ENCODE measurements around the gene PPM1D. TPM values are rescaled to one million over a fixed set of nuclear protein-coding genes. Genes with fewer than 3 reads are reported as not detected.
A peak's percentile ranks its signal among the peaks of the same experiment; 100 is the strongest.
"Not testable (repeated sequence)": the region's sequence is repeated elsewhere in the genome, so short reads cannot be mapped to it uniquely, and the experiment has no call there.

Gene PPM1D
- 22.3 TPM for total RNA-seq
- long read RNA-seq, full-length matches to known transcripts = 60 of 78 reads
- long read RNA-seq, partial matches to known transcripts = 3 of 78 reads
- long read RNA-seq, other reads (novel, unspliced or antisense) = 15 of 78 reads

DNA sequence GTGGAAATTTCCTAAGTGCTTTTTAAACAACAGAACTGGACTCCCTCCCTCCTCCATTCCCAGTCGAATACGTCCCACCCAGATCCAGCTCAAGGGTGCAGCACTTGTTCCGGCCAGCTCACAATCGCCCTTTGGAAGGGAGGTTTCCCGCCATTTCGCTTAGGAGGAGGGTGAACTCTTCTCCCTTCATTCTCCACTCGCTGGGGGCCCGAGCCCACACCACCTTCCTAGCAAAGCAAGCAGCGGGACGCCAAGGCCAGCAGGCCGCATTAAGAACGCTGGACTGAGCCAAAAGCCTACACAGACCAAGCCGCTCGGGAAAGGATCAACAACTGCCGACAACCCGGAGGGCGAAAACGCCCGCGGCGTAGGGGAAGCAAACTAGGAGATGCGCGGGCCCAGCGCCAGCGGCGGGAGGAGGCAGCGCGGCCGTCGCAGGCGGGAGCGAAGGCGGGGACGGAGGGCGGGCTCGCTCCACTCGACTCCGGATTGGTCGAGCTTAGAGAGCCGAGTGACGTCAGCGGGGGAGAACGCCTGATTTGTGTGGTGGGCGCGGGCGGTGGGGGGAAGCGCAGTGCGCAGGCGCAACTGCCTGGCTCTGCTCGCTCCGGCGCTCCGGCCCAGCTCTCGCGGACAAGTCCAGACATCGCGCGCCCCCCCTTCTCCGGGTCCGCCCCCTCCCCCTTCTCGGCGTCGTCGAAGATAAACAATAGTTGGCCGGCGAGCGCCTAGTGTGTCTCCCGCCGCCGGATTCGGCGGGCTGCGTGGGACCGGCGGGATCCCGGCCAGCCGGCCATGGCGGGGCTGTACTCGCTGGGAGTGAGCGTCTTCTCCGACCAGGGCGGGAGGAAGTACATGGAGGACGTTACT lies at the start of gene PPM1D:
TSS of gene PPM1D (plus strand) at position 574 of the 870 bp plus-strand sequence. CDS start at position 796, 222 bp downstream.
- intact Hi-C loops (cut with DNase I) = no loop called here
- peak within 1 kb of the TSS; percentile 98 for H3K27ac ChIP-seq
- H3K4me1 ChIP-seq = peaks cover 24% of the 10 kb centered on the region
- H3K4me3 ChIP-seq = peak within 1 kb of the TSS; percentile 97
- no peaks in the 10 kb centered on the region for H3K27me3 ChIP-seq
- no peaks in the 10 kb centered on the region for H3K9me3 ChIP-seq
- peak; percentile 100 for DNase-seq
- TF ChIP-seq, protein P1, sequence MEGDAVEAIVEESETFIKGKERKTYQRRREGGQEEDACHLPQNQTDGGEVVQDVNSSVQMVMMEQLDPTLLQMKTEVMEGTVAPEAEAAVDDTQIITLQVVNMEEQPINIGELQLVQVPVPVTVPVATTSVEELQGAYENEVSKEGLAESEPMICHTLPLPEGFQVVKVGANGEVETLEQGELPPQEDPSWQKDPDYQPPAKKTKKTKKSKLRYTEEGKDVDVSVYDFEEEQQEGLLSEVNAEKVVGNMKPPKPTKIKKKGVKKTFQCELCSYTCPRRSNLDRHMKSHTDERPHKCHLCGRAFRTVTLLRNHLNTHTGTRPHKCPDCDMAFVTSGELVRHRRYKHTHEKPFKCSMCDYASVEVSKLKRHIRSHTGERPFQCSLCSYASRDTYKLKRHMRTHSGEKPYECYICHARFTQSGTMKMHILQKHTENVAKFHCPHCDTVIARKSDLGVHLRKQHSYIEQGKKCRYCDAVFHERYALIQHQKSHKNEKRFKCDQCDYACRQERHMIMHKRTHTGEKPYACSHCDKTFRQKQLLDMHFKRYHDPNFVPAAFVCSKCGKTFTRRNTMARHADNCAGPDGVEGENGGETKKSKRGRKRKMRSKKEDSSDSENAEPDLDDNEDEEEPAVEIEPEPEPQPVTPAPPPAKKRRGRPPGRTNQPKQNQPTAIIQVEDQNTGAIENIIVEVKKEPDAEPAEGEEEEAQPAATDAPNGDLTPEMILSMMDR (IDR thresholded peaks at IDR 0.05) = no peak
- H3K36me3 ChIP-seq = no peaks in the 10 kb centered on the region
- ATAC-seq = peak; percentile 97

DNA sequence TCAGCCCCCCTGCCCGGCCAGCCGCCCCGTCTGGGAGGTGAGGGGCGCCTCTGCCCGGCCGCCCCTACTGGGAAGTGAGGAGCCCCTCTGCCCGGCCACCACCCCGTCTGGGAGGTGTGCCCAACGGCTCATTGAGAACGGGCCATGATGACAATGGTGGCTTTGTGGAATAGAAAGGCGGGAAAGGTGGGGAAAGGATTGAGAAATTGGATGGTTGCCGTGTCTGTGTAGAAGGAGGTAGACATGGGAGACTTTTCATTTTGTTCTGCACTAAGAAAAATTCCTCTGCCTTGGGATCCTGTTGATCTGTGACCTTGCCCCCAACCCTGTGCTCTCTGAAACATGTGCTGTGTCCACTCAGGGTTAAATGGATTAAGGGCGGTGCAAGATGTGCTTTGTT lies 47.7 kb upstream of the PPM1D start:
- H3K27ac ChIP-seq; H3K4me3 ChIP-seq; H3K4me1 ChIP-seq; H3K36me3 ChIP-seq; H3K27me3 ChIP-seq; DNase-seq; H3K9me3 ChIP-seq; ATAC-seq; intact Hi-C loops (cut with DNase I): not testable (repeated sequence)

DNA sequence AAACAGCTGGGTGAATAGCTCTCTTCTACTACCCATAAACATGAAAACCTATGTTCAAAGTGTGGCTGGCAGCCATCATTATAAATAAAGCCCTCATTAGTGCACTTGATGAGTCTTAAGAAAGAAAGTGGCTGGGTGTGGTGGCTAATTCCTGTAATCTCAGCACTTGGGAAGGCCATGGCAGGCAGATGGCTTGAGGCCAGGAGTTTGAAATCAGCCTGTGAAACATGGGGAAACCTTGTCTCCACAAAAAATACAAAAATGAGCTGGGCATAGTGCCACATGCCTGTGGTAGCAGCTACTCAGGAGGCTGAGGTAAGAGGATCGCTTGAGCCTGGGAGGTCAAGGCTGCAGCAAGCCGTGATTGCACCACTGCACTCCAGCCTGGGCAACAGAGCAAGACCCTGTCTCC lies 45.6 kb upstream of the PPM1D start:
- Histone ChIP-seq H3K36me3 (no peaks in the 10 kb centered on the region), H3K27ac (no peak overlapping the region), H3K27me3 (no peaks in the 10 kb centered on the region), H3K4me1 (no peaks in the 10 kb centered on the region), H3K9me3 (no peaks in the 10 kb centered on the region), H3K4me3 (no peak overlapping the region)
- intact Hi-C loops (cut with DNase I) = no loop called here
- TF ChIP-seq, protein P1 (IDR thresholded peaks at IDR 0.05) = no peak
- DNase-seq (peak; percentile 75), ATAC-seq (peak; percentile 84)

DNA sequence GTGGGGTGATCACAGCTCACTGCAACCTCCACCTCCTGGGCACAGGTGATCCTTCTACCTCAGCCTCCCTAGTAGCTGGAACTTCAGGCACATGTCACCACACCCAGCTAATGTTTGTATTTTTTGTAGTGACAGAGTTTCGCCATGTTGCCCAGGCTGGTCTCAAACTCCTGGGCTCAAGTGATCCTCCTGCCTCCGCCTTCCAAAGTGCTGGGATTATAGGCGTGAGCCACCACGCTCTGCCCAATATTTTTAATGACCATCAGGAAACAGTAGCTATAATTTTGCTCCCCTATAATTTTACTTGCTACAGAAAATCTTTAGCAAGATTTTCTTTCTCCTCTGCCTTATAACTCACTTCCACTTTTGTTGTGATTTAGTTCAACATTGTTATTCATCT lies 44.2 kb upstream of the PPM1D start:
- no peak for ATAC-seq
- Histone ChIP-seq H3K9me3 (no peaks in the 10 kb centered on the region), H3K36me3 (no peaks in the 10 kb centered on the region), H3K27ac (no peak overlapping the region), H3K27me3 (no peaks in the 10 kb centered on the region), H3K4me1 (no peaks in the 10 kb centered on the region), H3K4me3 (no peak overlapping the region)
- TF ChIP-seq, protein P1 (IDR thresholded peaks at IDR 0.05) = no peak
- intact Hi-C loops (cut with DNase I) = no loop called here
- DNase-seq = no peak

DNA sequence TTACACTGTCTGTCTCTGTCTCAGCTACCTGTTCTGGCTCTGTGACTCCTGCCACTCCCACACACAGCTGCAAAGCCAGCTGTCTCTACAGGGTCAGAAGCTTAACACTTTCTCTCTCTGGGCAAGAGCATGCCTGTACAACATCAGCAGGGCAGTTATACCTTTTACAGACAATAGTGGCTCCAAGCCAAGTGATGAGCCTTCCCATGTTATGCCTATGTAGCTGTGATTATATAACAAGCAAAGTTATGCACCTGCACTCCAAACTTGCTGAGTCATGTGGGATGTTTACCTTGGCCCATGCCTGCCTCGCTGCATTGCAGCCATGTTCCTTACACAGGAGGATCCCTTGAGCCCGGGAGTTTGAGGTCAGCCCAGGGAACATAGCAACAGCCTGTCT lies 42.2 kb upstream of the PPM1D start:
- Histone ChIP-seq H3K36me3 (no peaks in the 10 kb centered on the region), H3K27ac (no peak overlapping the region), H3K4me3 (no peak overlapping the region), H3K4me1 (no peaks in the 10 kb centered on the region), H3K27me3 (no peaks in the 10 kb centered on the region), H3K9me3 (no peaks in the 10 kb centered on the region)
- no peak for ATAC-seq
- no peak for DNase-seq
- TF ChIP-seq, protein P1 (IDR thresholded peaks at IDR 0.05) = no peak
- intact Hi-C loops (cut with DNase I) = no loop called here

DNA sequence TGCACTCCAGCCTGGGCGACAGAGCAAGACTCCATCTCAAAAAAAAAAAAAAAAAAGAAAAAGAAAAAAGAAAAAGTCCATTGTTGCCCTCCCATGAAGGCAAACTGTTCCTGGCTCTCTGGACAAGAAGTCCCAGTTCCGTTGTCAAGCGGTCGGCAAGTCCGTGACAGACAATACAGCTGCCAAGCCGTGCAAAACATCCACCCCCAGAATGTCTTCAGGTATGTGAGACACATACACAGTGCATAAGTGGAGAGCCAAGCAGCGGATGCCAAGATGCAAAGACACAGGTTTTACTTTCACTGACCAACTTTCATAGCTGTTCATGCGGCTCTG lies 40.4 kb upstream of the PPM1D start:
- no peaks in the 10 kb centered on the region for H3K36me3 ChIP-seq

More for the DNA sequence above, 40.4 kb upstream of the PPM1D start:
- intact Hi-C loops (cut with DNase I) = no loop called here
- ATAC-seq (no peak), DNase-seq (no peak)
- Histone ChIP-seq H3K27ac (peak overlapping the region; percentile 30), H3K4me3 (no peak overlapping the region), H3K9me3 (no peaks in the 10 kb centered on the region), H3K27me3 (no peaks in the 10 kb centered on the region), H3K4me1 (no peaks in the 10 kb centered on the region)
- TF ChIP-seq, protein P1 (IDR thresholded peaks at IDR 0.05) = no peak

Measured in upper lobe of right lung (tissue), 1 donor.